H1 (cell line): ENCODE results near the gene TRPM6. TPM values are rescaled to one million over a fixed set of nuclear protein-coding genes. Genes with fewer than 3 reads are reported as not detected.

Experiments
- CTCF ChIA-PET: fragments of 300-600 bp; sonication (Branson Sonifier 250); formaldehyde crosslinking; loops from one replicate; lab custom pipeline; 2021; ENCODE audit not compliant: partially characterized antibody; lab: Charles Lee
- POLR2A ChIA-PET: fragments of 300-600 bp; sonication (Branson Sonifier 250); formaldehyde crosslinking; loops from one replicate; lab custom pipeline; 2021; ENCODE audit warnings: inconsistent platforms; ENCODE audit not compliant: partially characterized antibody; lab: Charles Lee
- DNase-seq, 2 experiments: peaks; one replicate each; pipeline versions ENCODE4 v3.0.0 to v3.0.0-alpha.2; 2010 to 2022; ENCODE audit warnings: low spot score in 2 of 2, low read depth in 1 of 2, mixed read lengths in 1 of 2
- FAIRE-seq: peaks from 2 replicates; lab custom pipeline; 2011; peaks lifted over from hg19 to GRCh38; lab: Jason Lieb, UNC
- H2AFZ ChIP-seq: 2 replicates; pipeline ENCODE4 v1.8.1; 2012; ENCODE audit warnings: low read length, inconsistent platforms
- H2AK5ac ChIP-seq: 2 replicates; pipeline ENCODE4 v1.6.1; 2013; ENCODE audit warnings: low read depth, low read length
- H2BK120ac ChIP-seq: replicated peaks from 2 replicates; pipeline ENCODE3; 2013; ENCODE audit warnings: low read depth, low read length, inconsistent platforms
- H2BK12ac ChIP-seq: 2 replicates; pipeline ENCODE4 v1.6.1; 2013; ENCODE audit warnings: low read depth, low read length
- H2BK15ac ChIP-seq: 2 replicates; pipeline ENCODE4 v1.6.1; 2013; ENCODE audit warnings: low read length
- H2BK20ac ChIP-seq: 2 replicates; pipeline ENCODE4 v1.6.1; 2013; ENCODE audit warnings: low read length
- H2BK5ac ChIP-seq: 2 replicates; pipeline ENCODE4 v1.6.1; 2013; ENCODE audit warnings: low read depth, low read length
- H3K14ac ChIP-seq: 2 replicates; pipeline ENCODE4 v1.6.1; 2013; ENCODE audit warnings: inconsistent platforms; ENCODE audit not compliant: insufficient read length
- H3K18ac ChIP-seq: 2 replicates; pipeline ENCODE4 v1.6.1; 2013; ENCODE audit warnings: low read length; ENCODE audit errors: extremely low read depth
- H3K23ac ChIP-seq: 2 replicates; pipeline ENCODE4 v1.6.1; 2013; ENCODE audit warnings: inconsistent platforms; ENCODE audit not compliant: insufficient read length
- H3K23me2 ChIP-seq: 2 replicates; pipeline ENCODE4 v1.6.1; 2013; ENCODE audit warnings: low read depth, low read length
- H3K27ac ChIP-seq: 2 replicates; pipeline ENCODE4 v1.6.1; 2011; ENCODE audit warnings: low read depth, low read length, inconsistent platforms
- H3K27me3 ChIP-seq, 4 experiments: replicated peaks in 1 of 4; 1 replicate in 1 of 4; 2 replicates in 3 of 4; pipeline versions ENCODE4 v1.6.1 to v1.8.1; 2011 to 2013; ENCODE audit warnings: low read length in 3 of 4, mild to moderate bottlenecking in 3 of 4, inconsistent platforms in 2 of 4, mixed read lengths in 2 of 4, moderate library complexity in 1 of 4; ENCODE audit not compliant: control insufficient read depth in 3 of 4, insufficient read depth in 3 of 4; ENCODE audit errors: extremely low read depth in 1 of 4
- H3K36me3 ChIP-seq, 4 experiments: 2 replicates each; pipeline versions ENCODE4 v1.6.1 to v1.8.1; 2011 to 2013; ENCODE audit warnings: mild to moderate bottlenecking in 4 of 4, low read length in 3 of 4, moderate library complexity in 2 of 4, control low read depth in 1 of 4, inconsistent platforms in 1 of 4; ENCODE audit not compliant: insufficient read depth in 4 of 4, control insufficient read depth in 2 of 4
- H3K4ac ChIP-seq: replicated peaks from 2 replicates; pipeline ENCODE3; 2013; ENCODE audit warnings: low read length, low read depth, mixed read lengths, inconsistent platforms; ENCODE audit not compliant: insufficient read length
- H3K4me1 ChIP-seq, 4 experiments: replicated peaks in 1 of 4; 1 replicate in 1 of 4; 2 replicates in 3 of 4; pipeline versions ENCODE4 v1.6.1 to v1.8.1; 2011 to 2013; ENCODE audit warnings: low read length in 3 of 4, inconsistent platforms in 2 of 4, mixed read lengths in 1 of 4; ENCODE audit not compliant: insufficient read depth in 4 of 4, control insufficient read depth in 3 of 4
- H3K4me2 ChIP-seq, 2 experiments: 2 replicates each; pipeline versions ENCODE4 v1.6.1 to v1.8.1; 2011 to 2013; ENCODE audit warnings: low read depth in 2 of 2, low read length in 2 of 2, control low read depth in 1 of 2, inconsistent platforms in 1 of 2, mild to moderate bottlenecking in 1 of 2; ENCODE audit not compliant: insufficient read depth in 1 of 2
- H3K4me3 ChIP-seq, 4 experiments: fragments of 200-600, 300-600 bp in 1 of 4; sonication (generic), shearing (Covaris generic), sonication (Bioruptor Twin) in 1 of 4; 2 replicates each; pipeline versions ENCODE4 v1.5.1 to v1.8.1; 2011 to 2016; ENCODE audit warnings: low read length in 4 of 4, low read depth in 3 of 4, control low read depth in 2 of 4, inconsistent platforms in 2 of 4, mild to moderate bottlenecking in 2 of 4, mixed read lengths in 1 of 4, moderate library complexity in 1 of 4; ENCODE audit not compliant: insufficient read depth in 2 of 4; ENCODE audit errors: extremely low read depth in 1 of 4
- H3K56ac ChIP-seq: replicated peaks from 2 replicates; pipeline ENCODE3; 2013; ENCODE audit warnings: low read depth, mild to moderate bottlenecking, mixed read lengths, low read length, inconsistent platforms; ENCODE audit not compliant: insufficient read length
- H3K79me1 ChIP-seq: 2 replicates; pipeline ENCODE4 v1.6.1; 2013; ENCODE audit warnings: low read depth, low read length, control low read depth
- H3K79me2 ChIP-seq, 2 experiments: 2 replicates each; pipeline versions ENCODE4 v1.6.1 to v1.8.1; 2012 to 2013; ENCODE audit warnings: low read length in 2 of 2, mild to moderate bottlenecking in 2 of 2, inconsistent platforms in 1 of 2; ENCODE audit not compliant: insufficient read depth in 2 of 2, control insufficient read depth in 1 of 2
- H3K9ac ChIP-seq, 4 experiments: replicated peaks in 1 of 4; 1 replicate in 1 of 4; 2 replicates in 3 of 4; pipeline versions ENCODE4 v1.6.1 to v1.8.1; 2011 to 2013; ENCODE audit warnings: low read depth in 3 of 4, low read length in 3 of 4, control low read depth in 2 of 4, mild to moderate bottlenecking in 2 of 4, moderate library complexity in 2 of 4, inconsistent platforms in 1 of 4; ENCODE audit errors: extremely low read depth in 1 of 4
- H3K9me3 ChIP-seq, 2 experiments: 2 replicates each; pipeline versions ENCODE4 v1.6.1 to v1.8.1; 2012 to 2013; ENCODE audit warnings: mild to moderate bottlenecking in 2 of 2, moderate library complexity in 2 of 2, control low read depth in 1 of 2, inconsistent platforms in 1 of 2, low read depth in 1 of 2, low read length in 1 of 2, mixed read lengths in 1 of 2; ENCODE audit not compliant: insufficient read depth in 2 of 2
- H4K20me1 ChIP-seq, 2 experiments: replicated peaks in 1 of 2; 2 replicates each; pipeline versions ENCODE3 to v1.8.1; 2011 to 2013; ENCODE audit warnings: inconsistent platforms in 2 of 2, low read length in 2 of 2, mild to moderate bottlenecking in 1 of 2; ENCODE audit not compliant: insufficient read depth in 2 of 2, control insufficient read depth in 1 of 2
- H4K5ac ChIP-seq: 2 replicates; pipeline ENCODE4 v1.6.1; 2013; ENCODE audit warnings: low read length, low read depth, mixed read lengths, inconsistent platforms; ENCODE audit not compliant: insufficient read length
- H4K8ac ChIP-seq: 2 replicates; pipeline ENCODE4 v1.8.0; 2013; ENCODE audit warnings: mild to moderate bottlenecking, moderate library complexity, low read length, inconsistent platforms; ENCODE audit not compliant: insufficient read depth; ENCODE audit errors: extremely low read depth
- H4K91ac ChIP-seq: replicated peaks from 2 replicates; pipeline ENCODE3; 2013; ENCODE audit warnings: low read length, mixed read lengths, inconsistent platforms; ENCODE audit not compliant: insufficient read length
- ASH2L ChIP-seq: fragments of 200-600, 300-600 bp; sonication (generic); IDR thresholded peaks from one replicate; pipeline ENCODE4 v1.7.1; 2017; ENCODE audit warnings: low read length
- CHD2 ChIP-seq: IDR thresholded peaks from 2 replicates; pipeline ENCODE4 v1.6.1; 2012; ENCODE audit warnings: low read length, improper control_type of control experiment
- CREB1 ChIP-seq: IDR thresholded peaks from 2 replicates; pipeline ENCODE4 v1.6.1; 2012; ENCODE audit warnings: inconsistent platforms
- CTBP2 ChIP-seq: IDR thresholded peaks from 2 replicates; pipeline ENCODE4 v1.7.0; 2011; ENCODE audit warnings: borderline replicate concordance, mild to moderate bottlenecking, moderate library complexity, mixed read lengths, low read length; ENCODE audit not compliant: insufficient read depth, insufficient read length
- E2F6 ChIP-seq: IDR thresholded peaks from 2 replicates; pipeline ENCODE4 v1.6.1; 2012; ENCODE audit warnings: inconsistent platforms
- GTF2F1 ChIP-seq: IDR thresholded peaks from 2 replicates; pipeline ENCODE4 v1.6.1; 2012; ENCODE audit warnings: low read depth, low read length, improper control_type of control experiment, borderline replicate concordance
- JUND ChIP-seq: IDR thresholded peaks from 2 replicates; pipeline ENCODE4 v1.6.1; 2011; ENCODE audit warnings: mild to moderate bottlenecking, improper control_type of control experiment, low read length
- KDM4A ChIP-seq: IDR thresholded peaks from one replicate; pipeline ENCODE4 v1.7.1; 2012; ENCODE audit warnings: low read depth, mild to moderate bottlenecking, moderate library complexity, low read length, inconsistent platforms; ENCODE audit not compliant: severe bottlenecking
- PHF8 ChIP-seq: fragments of 200-600 bp; sonication (generic); conservative IDR thresholded peaks from 2 replicates; pipeline ENCODE4 v1.7.1; 2012; ENCODE audit warnings: low read depth, mild to moderate bottlenecking, inconsistent platforms, low read length, moderate library complexity
- SIRT6 ChIP-seq: IDR thresholded peaks from one replicate; pipeline ENCODE4 v1.7.1; 2012; ENCODE audit warnings: low read length, inconsistent platforms
- SRF ChIP-seq: IDR thresholded peaks from 2 replicates; pipeline ENCODE4 v1.6.1; 2011; ENCODE audit warnings: mild to moderate bottlenecking, low read depth, low read length, moderate library complexity
- SUZ12 ChIP-seq: fragments of 200-600 bp; sonication (generic); IDR thresholded peaks from 2 replicates; pipeline ENCODE4 v1.6.1; 2012; ENCODE audit warnings: mild to moderate bottlenecking, inconsistent platforms, low read length, moderate library complexity, mixed read lengths
- TBP ChIP-seq: IDR thresholded peaks from 2 replicates; pipeline ENCODE4 v1.6.1; 2011; ENCODE audit warnings: low read depth, low read length, improper control_type of control experiment
- TEAD4 ChIP-seq: IDR thresholded peaks from 2 replicates; pipeline ENCODE4 v1.6.1; 2012; ENCODE audit warnings: low read depth, low read length, inconsistent platforms, mixed read lengths
- YY1 ChIP-seq: IDR thresholded peaks from 2 replicates; pipeline ENCODE4 v1.6.1; 2011; ENCODE audit warnings: low read depth, mild to moderate bottlenecking, low read length
- ZNF274 ChIP-seq: IDR thresholded peaks from 2 replicates; pipeline ENCODE4 v1.7.0; 2012; ENCODE audit warnings: low read length, borderline replicate concordance; ENCODE audit errors: extremely low read depth
- WGBS, 2 experiments: shearing (Covaris generic) in 1 of 2; methylation state at CpG; one replicate each; pipeline versions ENCODE4 v1.1.6 to v1.1.7; 2013 to 2015; ENCODE audit warnings: low lambda C conversion rate in 2 of 2, mixed read lengths in 2 of 2, inconsistent platforms in 1 of 2, low coverage in 1 of 2, missing lambda C conversion rate in 1 of 2; ENCODE audit not compliant: insufficient replicate concordance in 2 of 2, insufficient coverage in 1 of 2, insufficient read length in 1 of 2; ENCODE audit errors: extremely low coverage in 1 of 2, missing lambda C conversion rate in 1 of 2; 5-methylcytosine and 5-hydroxymethylcytosine counted together
- polyA plus RNA-seq, 7 experiments: library from polyadenylated mRNA; depleted of rRNA in 3 of 7; stranded (reverse) in 5 of 7; unstranded in 2 of 7; fragments of >200 nt in 5 of 7; fragments of 200-250 nt in 2 of 7; gene quantifications; 1 replicate in 5 of 7; 2 replicates in 1 of 7; 4 replicates in 1 of 7; pipeline versions ENCODE4 v1.2.1 to v1.2.3, GENCODE V29; 2011 to 2013; ENCODE audit warnings: missing spikeins in 2 of 7, mixed read lengths in 2 of 7
- total RNA-seq: library from RNA; stranded (reverse); fragmentation: NEBNext Ultra II Directional; extraction: Animal tissue kit (Norgen Biotek cat#: 25700); gene quantifications from 2 replicates; pipeline ENCODE4 v1.2.1, GENCODE V29; 2021

Gene TRPM6
- total and polyA plus RNA-seq, 2 of the 8 experiments (the other 6 are each of a cell fraction or from before 2014, with no cell fraction given): 0.45 to 1.5 TPM

GRCh38 chr9:74753650-74754049, 134.1 kb downstream of the TRPM6 start:
- ChIA-PET CTCF (interaction anchor here (0.6 to 1.5 kb wide), 7 partner anchors 9 to 1496 kb away, joined by 3 to 6 read pairs (median 3); no protein-coding TSS in a partner anchor), POLR2A (no interaction called here)
- Histone ChIP-seq H2BK15ac (no peak overlapping the region), H4K91ac (no peak overlapping the region), H2BK5ac (no peak overlapping the region), H3K36me3 (no peaks in the 10 kb centered on the region), H2BK12ac (no peak overlapping the region), H3K27me3 (no peaks in the 10 kb centered on the region), H3K9me3 (no peaks in the 10 kb centered on the region), H3K79me1 (no peaks in the 10 kb centered on the region), H3K23ac (no peak overlapping the region), H4K8ac (no peak overlapping the region), H2BK120ac (no peak overlapping the region), H3K79me2 (no peaks in the 10 kb centered on the region), H3K9ac (no peak overlapping the region), H4K5ac (no peak overlapping the region), H3K4me1 (no peaks in the 10 kb centered on the region), H3K4me2 (no peak overlapping the region), H2AFZ (no peak overlapping the region), H3K4ac (no peak overlapping the region), H3K4me3 (no peak overlapping the region), H2AK5ac (no peak overlapping the region), H3K14ac (no peak overlapping the region), H2BK20ac (no peak overlapping the region), H3K27ac (no peak overlapping the region), H4K20me1 (no peaks in the 10 kb centered on the region), H3K23me2 (no peaks in the 10 kb centered on the region), H3K56ac (no peak overlapping the region), H3K18ac (no peak overlapping the region)
- DNase-seq: no peak
- WGBS, 2 experiments: 91% methylated on average over 6 of the region's 6 CpGs; no CpG with 5 or more reads in 1 of the 2 experiments
- no peak for FAIRE-seq
- TF ChIP-seq CTBP2 (no peak), YY1 (no peak), CHD2 (no peak), SUZ12 (no peak), TEAD4 (no peak), JUND (no peak), ZNF274 (no peak), PHF8 (no peak), SRF (no peak), SIRT6 (no peak), KDM4A (no peak), E2F6 (no peak), ASH2L (no peak), CREB1 (no peak), TBP (no peak), GTF2F1 (no peak)
